ENCODE results near the gene EFNA2.

- TF ChIP-seq, protein P1, sequence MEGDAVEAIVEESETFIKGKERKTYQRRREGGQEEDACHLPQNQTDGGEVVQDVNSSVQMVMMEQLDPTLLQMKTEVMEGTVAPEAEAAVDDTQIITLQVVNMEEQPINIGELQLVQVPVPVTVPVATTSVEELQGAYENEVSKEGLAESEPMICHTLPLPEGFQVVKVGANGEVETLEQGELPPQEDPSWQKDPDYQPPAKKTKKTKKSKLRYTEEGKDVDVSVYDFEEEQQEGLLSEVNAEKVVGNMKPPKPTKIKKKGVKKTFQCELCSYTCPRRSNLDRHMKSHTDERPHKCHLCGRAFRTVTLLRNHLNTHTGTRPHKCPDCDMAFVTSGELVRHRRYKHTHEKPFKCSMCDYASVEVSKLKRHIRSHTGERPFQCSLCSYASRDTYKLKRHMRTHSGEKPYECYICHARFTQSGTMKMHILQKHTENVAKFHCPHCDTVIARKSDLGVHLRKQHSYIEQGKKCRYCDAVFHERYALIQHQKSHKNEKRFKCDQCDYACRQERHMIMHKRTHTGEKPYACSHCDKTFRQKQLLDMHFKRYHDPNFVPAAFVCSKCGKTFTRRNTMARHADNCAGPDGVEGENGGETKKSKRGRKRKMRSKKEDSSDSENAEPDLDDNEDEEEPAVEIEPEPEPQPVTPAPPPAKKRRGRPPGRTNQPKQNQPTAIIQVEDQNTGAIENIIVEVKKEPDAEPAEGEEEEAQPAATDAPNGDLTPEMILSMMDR (IDR thresholded peaks at IDR 0.05), result no peak
- TF ChIP-seq EP300 (IDR thresholded peaks at IDR 0.05), result no peak
- TF ChIP-seq POLR2A (IDR thresholded peaks at IDR 0.05; ENCODE audit: low read length), result no peak
- no peak for TF ChIP-seq RAD21 (conservative IDR thresholded peaks at IDR 0.05 in 1 of 2, IDR thresholded peaks at IDR 0.05 in 1 of 2)
Observed at GRCh38 chr19:1277061-1277460, 8.6 kb upstream of the EFNA2 start.

Measured in A549 (cell line).